IMR-90 (cell line): ENCODE data around the gene PDE6A. TPM values are rescaled to one million over a fixed set of nuclear protein-coding genes. Genes with fewer than 3 reads are reported as not detected.

Source experiments
- ATAC-seq: fragments of 200-7000 bp; cut with Tn5 transposase; 2 replicates; pipeline ENCODE4 v1.9.1; 2020; ENCODE audit warnings: low read depth, mild to moderate bottlenecking, moderate library complexity
- BruUV-seq: library from RNA; stranded (reverse); fragments of 400-500 nt; replicated peaks from 2 replicates; lab custom pipeline; 2021; lab: Mats Ljungman, UMichigan
- CTCF ChIA-PET: fragments of 300-600 bp; formaldehyde crosslinking; extraction: SDS; loops from one replicate; lab custom pipeline; 2021; ENCODE audit warnings: antibody characterized with exemption; lab: Yijun Ruan, JAX
- POLR2A ChIA-PET: fragments of 300-600 bp; sonication (Branson Sonifier 250); formaldehyde crosslinking; loops from one replicate; lab custom pipeline; 2022; ENCODE audit warnings: antibody characterized with exemption; ENCODE audit not compliant: unreplicated experiment; lab: Charles Lee
- DNase-seq: peaks from one replicate; pipeline ENCODE4 v3.0.0; 2013
- H2AFZ ChIP-seq: replicated peaks from 2 replicates; pipeline ENCODE3; 2013; ENCODE audit warnings: low read length, mild to moderate bottlenecking; ENCODE audit not compliant: poor library complexity
- H2AK5ac ChIP-seq: 2 replicates; pipeline ENCODE4 v1.6.1; 2013; ENCODE audit warnings: low read depth, low read length, inconsistent platforms
- H2AK9ac ChIP-seq: replicated peaks from 2 replicates; pipeline ENCODE3; 2013; ENCODE audit warnings: mild to moderate bottlenecking, low read depth, low read length, moderate library complexity; ENCODE audit not compliant: poor library complexity
- H2BK120ac ChIP-seq: 2 replicates; pipeline ENCODE4 v1.6.1; 2013; ENCODE audit warnings: low read depth, low read length, inconsistent platforms
- H2BK15ac ChIP-seq: 3 replicates; pipeline ENCODE4 v1.6.1; 2013; ENCODE audit warnings: low read depth, low read length, inconsistent platforms
- H2BK20ac ChIP-seq: 2 replicates; pipeline ENCODE4 v1.6.1; 2013; ENCODE audit warnings: low read depth, mild to moderate bottlenecking, inconsistent platforms, low read length, moderate library complexity
- H2BK5ac ChIP-seq: 2 replicates; pipeline ENCODE4 v1.6.1; 2013; ENCODE audit warnings: mild to moderate bottlenecking, low read depth, low read length, inconsistent platforms; ENCODE audit not compliant: poor library complexity, severe bottlenecking
- H3K14ac ChIP-seq: replicated peaks from 2 replicates; pipeline ENCODE4 v1.6.1; 2013; ENCODE audit warnings: low read depth, low read length, inconsistent platforms
- H3K18ac ChIP-seq: 2 replicates; pipeline ENCODE4 v1.6.1; 2013; ENCODE audit warnings: low read depth, low read length, control low read depth
- H3K23ac ChIP-seq: 2 replicates; pipeline ENCODE4 v1.6.1; 2013; ENCODE audit warnings: low read depth, low read length, inconsistent platforms
- H3K27ac ChIP-seq: 2 replicates; pipeline ENCODE4 v1.5.1; 2013; ENCODE audit warnings: mild to moderate bottlenecking, control low read depth, low read length; ENCODE audit not compliant: insufficient read depth
- H3K27me3 ChIP-seq: 2 replicates; pipeline ENCODE4 v1.6.1; 2013; ENCODE audit warnings: low read length; ENCODE audit not compliant: control insufficient read depth, insufficient read depth
- H3K36me3 ChIP-seq: 2 replicates; pipeline ENCODE4 v1.6.1; 2013; ENCODE audit warnings: low read length, mixed read lengths; ENCODE audit not compliant: control insufficient read depth, insufficient read depth
- H3K4ac ChIP-seq: 2 replicates; pipeline ENCODE4 v1.6.1; 2013; ENCODE audit warnings: low read depth, low read length, inconsistent platforms
- H3K4me1 ChIP-seq: 2 replicates; pipeline ENCODE4 v1.6.1; 2013; ENCODE audit warnings: low read length, mixed read lengths; ENCODE audit not compliant: control insufficient read depth, insufficient read depth
- H3K4me2 ChIP-seq: 2 replicates; pipeline ENCODE4 v1.6.1; 2013; ENCODE audit warnings: low read depth, mild to moderate bottlenecking, control low read depth, low read length, moderate library complexity
- H3K4me3 ChIP-seq: 2 replicates; pipeline ENCODE4 v1.5.1; 2013; ENCODE audit warnings: low read depth, mild to moderate bottlenecking, control low read depth, low read length, moderate library complexity; ENCODE audit not compliant: insufficient read depth
- H3K56ac ChIP-seq: 2 replicates; pipeline ENCODE4 v1.6.1; 2013; ENCODE audit warnings: low read length, inconsistent platforms; ENCODE audit not compliant: insufficient read depth; ENCODE audit errors: extremely low read depth
- H3K79me1 ChIP-seq, 2 experiments: 2 replicates each; pipeline ENCODE4 v1.6.1; 2013; ENCODE audit warnings: low read length in 2 of 2, inconsistent platforms in 1 of 2, low read depth in 1 of 2
- H3K9ac ChIP-seq: 2 replicates; pipeline ENCODE4 v1.6.1; 2013; ENCODE audit warnings: low read depth, low read length, control low read depth
- H3K9me1 ChIP-seq: 2 replicates; pipeline ENCODE4 v1.6.1; 2013; ENCODE audit warnings: low read length, inconsistent platforms; ENCODE audit not compliant: insufficient read depth
- H3K9me3 ChIP-seq: 2 replicates; pipeline ENCODE4 v1.6.1; 2013; ENCODE audit warnings: low read length; ENCODE audit not compliant: control insufficient read depth, insufficient read depth
- H4K20me1 ChIP-seq: 2 replicates; pipeline ENCODE4 v1.6.1; 2013; ENCODE audit warnings: low read length, inconsistent platforms; ENCODE audit not compliant: insufficient read depth
- H4K5ac ChIP-seq: 2 replicates; pipeline ENCODE4 v1.6.1; 2013; ENCODE audit warnings: mild to moderate bottlenecking, low read depth, low read length, control low read depth
- H4K8ac ChIP-seq, 2 experiments: 2 replicates each; pipeline ENCODE4 v1.6.1; 2013; ENCODE audit warnings: low read depth in 2 of 2, low read length in 2 of 2, control low read depth in 1 of 2, inconsistent platforms in 1 of 2
- H4K91ac ChIP-seq: 2 replicates; pipeline ENCODE4 v1.6.1; 2013; ENCODE audit warnings: low read depth, low read length, inconsistent platforms; ENCODE audit not compliant: insufficient read depth
- MAFK ChIP-seq: IDR thresholded peaks from 2 replicates; pipeline ENCODE4 v1.6.1; 2012; ENCODE audit warnings: low read depth, low read length, improper control_type of control experiment
- dilution Hi-C: fragments of 300-500 bp; cut with HindIII; formaldehyde crosslinking; loops from one replicate; pipeline ENCODE4 v1.14.3; 2018; ENCODE audit warnings: low sequenced_read_pairs; ENCODE audit not compliant: unreplicated experiment
- in situ Hi-C: fragments of 300-500 bp; cut with MboI; formaldehyde crosslinking; loops from 3 replicates; pipeline ENCODE4 v1.14.3; 2019; ENCODE audit warnings: low sequenced_read_pairs, inconsistent platforms, mixed read lengths
- intact Hi-C: fragments of 100-400 bp; cut with micrococcal nuclease; formaldehyde crosslinking; loops from 2 replicates; pipeline ENCODE4 v1.10.0; 2022
- polyA plus RNA-seq, 3 experiments: library from polyadenylated mRNA; depleted of rRNA; stranded (reverse); fragments of >200 nt; gene quantifications; 2 replicates each; pipeline ENCODE4 v1.2.3, GENCODE V29; 2012; ENCODE audit warnings: low replicate concordance in 1 of 3
- total RNA-seq: library from RNA; depleted of rRNA; stranded (reverse); fragments of >200 nt; gene quantifications from 2 replicates; pipeline ENCODE4 v1.2.3, GENCODE V29; 2012
- TF ChIP-seq, protein P1 (sequence below): fragments of 150-350 bp; IDR thresholded peaks from 2 replicates; pipeline ENCODE4 v1.6.1; 2016; ENCODE audit warnings: low read depth, mild to moderate bottlenecking, low read length, moderate library complexity, borderline replicate concordance

The PDE6A gene
- total and polyA plus RNA-seq, 2 of the 4 experiments (the other 2 are of a cell fraction) = not detected

DNA sequence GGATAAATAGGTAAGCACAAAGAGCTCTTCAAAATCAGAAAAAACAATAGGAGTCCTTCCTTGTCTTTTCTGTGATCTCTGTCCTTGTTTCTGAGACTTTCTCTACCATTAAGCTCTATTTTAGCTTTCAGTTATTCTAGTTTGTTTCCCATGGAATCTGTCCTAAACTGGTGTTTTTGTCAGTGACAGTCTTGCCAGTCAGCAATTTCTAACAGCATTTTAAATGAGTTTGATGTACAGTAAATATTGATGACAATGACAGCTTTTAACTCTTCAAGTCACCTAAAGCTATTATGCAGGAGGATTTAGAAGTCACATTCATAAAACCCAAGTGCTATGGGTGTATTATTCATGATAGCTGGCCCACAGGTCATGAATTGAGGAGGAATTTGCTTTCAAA lies 37.9 kb upstream of the PDE6A start:
- Histone ChIP-seq H3K9ac (no peak overlapping the region), H3K4me1 (no peaks in the 10 kb centered on the region), H4K20me1 (no peaks in the 10 kb centered on the region; the same call in 1 of the 2 replicates), H3K9me1 (no peaks in the 10 kb centered on the region; the same call in 1 of the 2 replicates), H2AK5ac (no peak overlapping the region), H2AFZ (no peak overlapping the region), H3K23ac (no peak overlapping the region), H3K18ac (no peak overlapping the region), H3K4me3 (no peak overlapping the region), H2AK9ac (no peak overlapping the region), H2BK5ac (no peak overlapping the region), H3K36me3 (peaks cover 6% of the 10 kb centered on the region), H3K4ac (no peak overlapping the region), H3K4me2 (no peak overlapping the region), H2BK120ac (no peak overlapping the region), H2BK20ac (no peak overlapping the region), H3K79me1 (no peaks in the 10 kb centered on the region; a peak in 1 of 4 replicates), H3K27me3 (no peaks in the 10 kb centered on the region), H3K9me3 (no peaks in the 10 kb centered on the region), H3K56ac (no peak overlapping the region), H4K5ac (no peak overlapping the region), H4K91ac (no peak overlapping the region), H3K14ac (no peak overlapping the region), H2BK15ac (no peak overlapping the region), H4K8ac (no peak overlapping the region), H3K27ac (no peak overlapping the region)
- TSS peak; percentile 9 for BruUV-seq
- in situ Hi-C loops (no loop called here), intact Hi-C loops (loop anchor here (10.0 kb wide), 1 partner anchor 318 kb away; no protein-coding TSS in a partner anchor), dilution Hi-C loops (no loop called here)
- TF ChIP-seq, protein P1, sequence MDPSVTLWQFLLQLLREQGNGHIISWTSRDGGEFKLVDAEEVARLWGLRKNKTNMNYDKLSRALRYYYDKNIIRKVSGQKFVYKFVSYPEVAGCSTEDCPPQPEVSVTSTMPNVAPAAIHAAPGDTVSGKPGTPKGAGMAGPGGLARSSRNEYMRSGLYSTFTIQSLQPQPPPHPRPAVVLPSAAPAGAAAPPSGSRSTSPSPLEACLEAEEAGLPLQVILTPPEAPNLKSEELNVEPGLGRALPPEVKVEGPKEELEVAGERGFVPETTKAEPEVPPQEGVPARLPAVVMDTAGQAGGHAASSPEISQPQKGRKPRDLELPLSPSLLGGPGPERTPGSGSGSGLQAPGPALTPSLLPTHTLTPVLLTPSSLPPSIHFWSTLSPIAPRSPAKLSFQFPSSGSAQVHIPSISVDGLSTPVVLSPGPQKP = no peak
- TF ChIP-seq MAFK = peak; percentile 65
- ChIA-PET POLR2A (no interaction called here), CTCF (interaction anchor here (0.9 to 2.3 kb wide), 3 partner anchors 7 to 148 kb away, joined by 3 to 9 read pairs (median 5); no protein-coding TSS in a partner anchor)
- no peak for DNase-seq
- ATAC-seq = no peak
